Renal cortical epithelial cell (primary cell): Measurements from ENCODE around the gene IL13. TPM values are rescaled to one million over a fixed set of nuclear protein-coding genes. Genes with fewer than 3 reads are reported as not detected.
"Not testable (repeated sequence)": the region's sequence is repeated elsewhere in the genome, so short reads cannot be mapped to it uniquely, and the experiment has no call there.

Experiments used
- DNase-seq: peaks from one replicate; pipeline ENCODE4 v3.0.0-alpha.2; 2011; ENCODE audit warnings: low read depth
- total RNA-seq: library from RNA; depleted of rRNA; stranded (reverse); fragments of >200 nt; gene quantifications from 2 replicates; pipeline ENCODE4 v1.2.3, GENCODE V29; 2014

IL13 gene
- total RNA-seq, 1 donor from 2014 or later = not detected

DNA sequence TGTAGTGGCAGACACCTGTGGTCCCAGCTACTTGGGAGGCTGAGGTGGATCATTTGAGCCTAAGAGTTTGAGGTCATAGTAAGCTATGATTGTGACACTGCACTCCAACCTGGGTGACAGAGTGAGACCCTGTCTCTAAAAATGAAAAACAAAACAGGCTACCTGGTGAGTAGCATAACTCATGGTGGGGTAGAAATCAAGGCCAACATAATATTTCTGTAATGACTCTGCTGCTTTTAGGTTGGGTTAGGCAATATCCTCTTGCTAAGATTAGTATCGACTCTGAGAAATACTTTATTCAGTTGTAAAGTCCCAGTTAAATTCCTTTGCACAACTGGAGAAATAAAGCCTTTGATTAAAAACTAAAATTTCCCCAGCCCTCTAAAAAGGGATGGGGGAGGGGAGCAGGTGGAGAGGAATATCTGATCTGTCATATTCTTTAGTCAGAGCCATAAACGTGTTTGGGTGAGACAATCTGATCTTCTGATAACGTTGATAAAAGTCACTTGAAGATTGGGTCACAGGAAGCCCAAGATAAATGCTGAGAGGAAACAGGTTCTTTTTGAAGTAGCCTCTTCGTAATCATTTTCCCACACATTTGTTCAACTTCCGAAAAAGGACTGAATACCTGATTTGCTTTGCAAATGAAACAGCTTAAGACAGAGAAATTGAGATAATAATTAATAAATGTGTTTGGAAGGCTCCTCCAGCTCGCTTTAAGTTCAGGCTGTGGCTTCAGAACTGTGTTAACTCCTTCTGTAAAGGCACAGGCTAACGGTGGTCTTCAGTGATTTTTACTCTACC, 30.8 kb downstream of the IL13 start:
- no peak for DNase-seq

DNA sequence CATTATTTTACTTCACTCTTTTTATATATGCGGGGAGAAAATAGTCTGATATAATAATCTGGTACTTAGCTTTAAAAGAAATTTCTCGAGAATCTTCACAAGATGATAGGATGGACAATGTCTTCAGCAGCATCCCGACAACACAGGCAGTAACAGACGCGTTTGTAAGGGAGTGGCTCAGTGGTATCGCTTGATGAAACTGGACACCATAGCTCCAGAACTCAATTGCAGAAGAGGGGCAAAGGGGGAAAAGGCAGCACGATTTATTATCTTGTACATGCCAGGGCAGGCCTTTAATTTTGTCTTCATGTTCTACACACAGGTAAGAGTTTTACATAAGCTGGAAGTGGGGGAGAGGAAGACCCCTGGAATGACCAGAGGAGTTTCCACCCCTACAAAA, 31.5 kb downstream of the IL13 start:
- DNase-seq = no peak

DNA sequence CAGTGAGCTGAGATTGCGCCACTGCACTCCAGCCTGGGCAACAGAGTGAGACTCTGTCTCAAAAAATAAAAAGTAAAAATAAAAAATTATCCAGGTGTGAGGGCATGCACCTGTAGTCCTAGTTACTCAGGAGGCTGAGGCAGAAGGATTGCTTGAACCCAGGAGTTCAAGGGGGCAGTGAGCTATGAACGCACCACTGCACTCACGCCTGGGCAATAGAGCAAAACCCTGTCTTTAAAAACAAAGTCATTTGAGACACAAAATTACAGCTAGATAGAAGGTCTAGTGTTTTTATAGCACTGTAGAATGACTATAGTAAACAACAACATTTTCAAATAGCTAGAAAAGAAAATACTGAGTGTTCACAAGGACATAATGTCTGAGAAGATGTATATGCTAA, 32.2 kb downstream of the IL13 start:
- DNase-seq = no peak

DNA sequence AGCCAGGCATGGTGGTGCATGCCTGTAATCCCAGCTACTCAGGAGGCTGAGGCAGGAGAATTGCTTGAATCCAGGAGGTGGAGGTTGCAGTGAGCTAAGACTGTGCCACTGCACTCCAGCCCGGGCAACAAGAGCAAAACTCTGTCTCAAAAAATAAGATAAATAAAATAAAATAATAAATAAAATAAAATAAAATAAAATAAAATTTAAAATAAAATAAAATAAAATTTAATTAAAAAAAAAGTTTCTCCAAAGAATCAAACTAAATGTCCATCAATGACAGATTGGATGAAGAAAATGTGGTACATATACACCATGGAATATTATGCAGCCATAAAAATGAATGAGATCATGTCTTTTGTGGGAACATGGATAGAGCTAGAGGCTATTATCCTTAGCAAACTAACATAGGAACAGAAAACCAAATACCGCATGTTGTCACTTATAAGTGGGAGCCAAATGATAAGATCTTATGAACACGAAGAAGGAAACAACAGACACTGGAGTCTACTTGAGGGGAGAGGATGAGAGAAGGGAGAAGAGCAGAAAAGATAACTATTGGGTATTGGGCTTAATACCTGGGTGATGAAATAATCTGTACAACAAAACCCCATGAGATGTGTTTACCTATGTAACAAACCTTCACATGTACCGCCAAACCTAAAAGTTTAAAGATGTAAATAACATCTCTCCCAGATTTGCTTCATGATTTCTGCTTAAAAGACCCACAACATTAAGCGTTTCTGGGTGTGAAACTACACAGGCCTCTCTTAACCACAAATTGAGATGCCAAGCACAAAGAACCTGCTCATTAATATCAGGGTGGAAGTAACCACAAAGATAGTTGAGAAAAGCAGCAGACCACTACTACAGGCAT, 34.0 kb downstream of the IL13 start:
- DNase-seq = not testable (repeated sequence)

DNA sequence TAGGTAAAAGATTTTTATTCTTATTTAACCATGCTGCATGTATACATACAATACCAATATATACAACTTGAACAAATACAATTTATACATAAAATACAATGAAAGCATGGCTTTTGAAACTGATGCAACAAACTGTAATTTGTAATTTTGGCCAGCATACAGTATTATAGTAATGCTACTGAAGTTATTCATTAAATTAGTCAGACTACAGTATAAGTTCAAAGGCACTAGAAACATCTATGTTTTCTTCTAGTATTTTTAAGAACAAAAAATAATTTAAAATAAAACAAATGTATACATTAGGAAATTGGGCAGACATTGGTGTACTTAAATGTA, 34.6 kb downstream of the IL13 start:
- no peak for DNase-seq

DNA sequence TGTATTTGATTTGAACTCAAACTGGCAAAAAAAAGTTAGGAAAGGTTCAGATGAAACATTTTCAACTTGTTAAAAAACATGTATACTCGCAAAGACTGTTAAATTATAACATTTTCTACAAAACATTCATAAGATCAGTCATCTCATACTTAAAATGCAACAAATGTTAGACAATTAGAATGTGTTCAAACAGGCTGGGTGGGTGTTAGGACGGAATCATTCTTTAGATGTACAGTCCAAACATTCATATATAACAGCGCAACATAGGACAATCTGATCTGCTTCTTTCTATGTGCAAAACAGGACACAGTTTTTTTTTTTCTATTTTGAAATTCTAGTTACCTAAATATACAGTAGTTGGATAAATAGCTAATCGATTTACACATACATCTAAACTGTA, 38.0 kb downstream of the IL13 start:
- no peak for DNase-seq

DNA sequence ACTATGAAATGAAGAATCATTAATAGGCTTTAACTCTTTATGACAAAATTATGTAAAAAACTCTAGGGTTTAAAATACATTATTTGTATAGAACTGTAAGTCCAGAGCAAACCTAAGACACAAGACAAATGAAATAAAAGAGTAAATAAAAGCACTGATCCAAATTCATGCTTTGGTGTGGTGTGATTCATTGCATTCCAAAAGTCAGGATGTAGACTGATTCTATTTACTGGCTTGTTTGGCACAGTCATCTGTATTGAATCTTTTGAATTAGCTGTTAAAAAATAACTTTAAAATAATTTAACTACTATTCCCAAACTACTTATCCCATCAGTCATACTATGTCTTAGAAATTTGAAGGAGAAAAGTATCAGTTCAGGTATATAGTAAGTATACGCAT, 46.9 kb downstream of the IL13 start:
- DNase-seq = peak; percentile 83

DNA sequence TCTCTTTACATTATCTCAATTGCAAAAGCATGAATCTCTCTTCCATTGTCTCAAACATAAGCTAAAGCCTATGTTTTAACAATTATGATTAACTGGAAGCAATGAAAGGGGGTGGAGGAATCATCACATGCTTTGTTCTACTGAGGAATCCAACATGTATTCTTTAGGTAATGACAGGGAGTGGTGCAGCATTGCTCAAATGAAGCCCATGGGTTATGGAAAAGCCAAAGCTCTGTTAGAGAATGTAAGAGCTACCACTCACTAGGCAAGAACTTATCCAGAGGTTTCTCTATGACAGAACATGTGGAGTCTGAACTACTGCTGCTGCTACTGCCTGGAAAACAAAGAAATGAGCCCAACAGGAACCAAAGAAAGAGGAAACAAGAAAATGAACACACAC, 50.7 kb downstream of the IL13 start:
- DNase-seq = no peak

Other genes starting within 250 kb of the IL13 start
- gene IRF1, start 167.4 kb upstream of the IL13 start, total RNA-seq = 28.7 and 35.1 TPM in 2 replicates
- not detected in 2 replicates for gene IL5, start 114.7 kb upstream of the IL13 start, total RNA-seq
- 17.4 and 58.0 TPM in 2 replicates for gene RAD50, start 101.2 kb upstream of the IL13 start, total RNA-seq
- not detected in 2 replicates for gene IL4, start 15.8 kb downstream of the IL13 start, total RNA-seq
- 7.6 and 21.5 TPM in 2 replicates for gene KIF3A, start 79.4 kb downstream of the IL13 start, total RNA-seq
- 1.1 and 2.3 TPM in 2 replicates for gene CCNI2, start 89.3 kb downstream of the IL13 start, total RNA-seq
- 76.9 and 116 TPM in 2 replicates for gene SEPTIN8, start 119.1 kb downstream of the IL13 start, total RNA-seq
- 0.45 TPM in 1 of 2 replicates, not detected in the other for gene SOWAHA, start 155.1 kb downstream of the IL13 start, total RNA-seq
- 3.3 and 4.5 TPM in 2 replicates for gene SHROOM1, start 172.5 kb downstream of the IL13 start, total RNA-seq
- gene GDF9, start 208.3 kb downstream of the IL13 start, total RNA-seq = 0.15 and 0.17 TPM in 2 replicates
- 60.6 and 117 TPM in 2 replicates for gene UQCRQ, start 208.5 kb downstream of the IL13 start, total RNA-seq
- 0.15 TPM in 1 of 2 replicates, not detected in the other for gene LEAP2, start 215.5 kb downstream of the IL13 start, total RNA-seq